Measurements from ENCODE around the gene KMT5C.
A peak's percentile ranks its signal among the peaks of the same experiment; 100 is the strongest.

Gene KMT5C

GRCh38 chr19:55379174-55379573 is 39.5 kb downstream of the KMT5C start:
- H3K9me3 ChIP-seq (ENCODE audit: control insufficient read depth in 2 of 2, low read length in 2 of 2), result no peaks in the 10 kb centered on the region
- no peak overlapping the region for H3K9ac ChIP-seq (ENCODE audit: low read length in 2 of 2)
- H3K36me3 ChIP-seq (ENCODE audit: control insufficient read depth in 2 of 2, insufficient read depth in 2 of 2, low read length in 2 of 2), result no peaks in the 10 kb centered on the region
- no peak overlapping the region for H3K4me3 ChIP-seq (ENCODE audit: low read length in 2 of 2)
- H3K4me1 ChIP-seq (ENCODE audit: control insufficient read depth, insufficient read depth, low read length), result peaks cover 13% of the 10 kb centered on the region
- peaks cover 17 to 29% of the 10 kb centered on the region in 2 donors for H3K27me3 ChIP-seq (ENCODE audit: control insufficient read depth in 1 of 2, insufficient read depth in 2 of 2, low read length in 2 of 2)
- H3K27ac ChIP-seq (ENCODE audit: low read length), result no peak overlapping the region

GRCh38 chr19:55382013-55382412 is 42.3 kb downstream of the KMT5C start:
- Histone ChIP-seq H3K4me1 (ENCODE audit: control insufficient read depth, insufficient read depth, low read length) (peaks cover 32% of the 10 kb centered on the region), H3K9me3 (ENCODE audit: control insufficient read depth in 2 of 2, low read length in 2 of 2) (no peaks in the 10 kb centered on the region), H3K4me3 (ENCODE audit: low read length in 2 of 2) (no peak overlapping the region), H3K27ac (ENCODE audit: low read length) (no peak overlapping the region), H3K9ac (ENCODE audit: low read length in 2 of 2) (no peak overlapping the region), H3K36me3 (ENCODE audit: control insufficient read depth in 2 of 2, insufficient read depth in 2 of 2, low read length in 2 of 2) (peaks cover 0 to 2% of the 10 kb centered on the region in 2 donors), H3K27me3 (ENCODE audit: control insufficient read depth in 1 of 2, insufficient read depth in 2 of 2, low read length in 2 of 2) (peaks cover 4 to 5% of the 10 kb centered on the region in 2 donors)

GRCh38 chr19:55382522-55383054 is 42.9 kb downstream of the KMT5C start:
- Histone ChIP-seq H3K4me1 (ENCODE audit: control insufficient read depth, insufficient read depth, low read length) (peaks cover 38% of the 10 kb centered on the region), H3K9ac (ENCODE audit: low read length in 2 of 2) (no peak overlapping the region), H3K36me3 (ENCODE audit: control insufficient read depth in 2 of 2, insufficient read depth in 2 of 2, low read length in 2 of 2) (peaks cover 4 to 7% of the 10 kb centered on the region in 2 donors), H3K9me3 (ENCODE audit: control insufficient read depth in 2 of 2, low read length in 2 of 2) (no peaks in the 10 kb centered on the region), H3K27ac (ENCODE audit: low read length) (no peak overlapping the region), H3K27me3 (ENCODE audit: control insufficient read depth in 1 of 2, insufficient read depth in 2 of 2, low read length in 2 of 2) (peaks cover under 1 to 4% of the 10 kb centered on the region in 2 donors), H3K4me3 (ENCODE audit: low read length in 2 of 2) (no peak overlapping the region)

- Histone ChIP-seq H3K9ac (ENCODE audit: low read length in 2 of 2) (peak overlapping the region; percentile 68 to 73), H3K36me3 (ENCODE audit: control insufficient read depth in 2 of 2, insufficient read depth in 2 of 2, low read length in 2 of 2) (peaks cover 12 to 16% of the 10 kb centered on the region in 2 donors), H3K4me1 (ENCODE audit: control insufficient read depth, insufficient read depth, low read length) (peaks cover 47% of the 10 kb centered on the region), H3K27me3 (ENCODE audit: control insufficient read depth in 1 of 2, insufficient read depth in 2 of 2, low read length in 2 of 2) (no peaks in the 10 kb centered on the region), H3K27ac (ENCODE audit: low read length) (peak overlapping the region; percentile 46), H3K9me3 (ENCODE audit: control insufficient read depth in 2 of 2, low read length in 2 of 2) (no peaks in the 10 kb centered on the region), H3K4me3 (ENCODE audit: low read length in 2 of 2) (peak overlapping the region in 1 of 2 donors; percentile 99)
Observed at GRCh38 chr19:55383279-55384130, 43.8 kb downstream of the KMT5C start.

GRCh38 chr19:55384131-55384919 is 44.6 kb downstream of the KMT5C start, which contains the start of gene TMEM238:
TMEM238 (minus strand) TSS chr19:55384292; CDS start chr19:55384259, 33 bp downstream.
- H3K4me1 ChIP-seq (ENCODE audit: control insufficient read depth, insufficient read depth, low read length), result peaks cover 53% of the 10 kb centered on the region
- peak within 1 kb of the TSS; percentile 94 for H3K27ac ChIP-seq (ENCODE audit: low read length)
- no peaks in the 10 kb centered on the region for H3K9me3 ChIP-seq (ENCODE audit: control insufficient read depth in 2 of 2, low read length in 2 of 2)

GRCh38 chr19:55384920-55385723 is 45.4 kb downstream of the KMT5C start:
- H3K36me3 ChIP-seq (ENCODE audit: control insufficient read depth in 2 of 2, insufficient read depth in 2 of 2, low read length in 2 of 2), result peaks cover 16 to 27% of the 10 kb centered on the region in 2 donors
- H3K9ac ChIP-seq (ENCODE audit: low read length in 2 of 2), result peak overlapping the region; percentile 94 to 98
- H3K4me1 ChIP-seq (ENCODE audit: control insufficient read depth, insufficient read depth, low read length), result peaks cover 55% of the 10 kb centered on the region
- no peaks in the 10 kb centered on the region for H3K27me3 ChIP-seq (ENCODE audit: control insufficient read depth in 1 of 2, insufficient read depth in 2 of 2, low read length in 2 of 2)
- H3K4me3 ChIP-seq (ENCODE audit: low read length in 2 of 2), result peak overlapping the region; percentile 81 to 99
- peak overlapping the region; percentile 94 for H3K27ac ChIP-seq (ENCODE audit: low read length)
- no peaks in the 10 kb centered on the region for H3K9me3 ChIP-seq (ENCODE audit: control insufficient read depth in 2 of 2, low read length in 2 of 2)

More at GRCh38 chr19:55384131-55384919, 44.6 kb downstream of the KMT5C start, which contains the start of gene TMEM238:
- no peaks in the 10 kb centered on the region for H3K27me3 ChIP-seq (ENCODE audit: control insufficient read depth in 1 of 2, insufficient read depth in 2 of 2, low read length in 2 of 2)
- H3K4me3 ChIP-seq (ENCODE audit: low read length in 2 of 2), result peak within 1 kb of the TSS; percentile 81 to 99
- peaks cover 16 to 21% of the 10 kb centered on the region in 2 donors for H3K36me3 ChIP-seq (ENCODE audit: control insufficient read depth in 2 of 2, insufficient read depth in 2 of 2, low read length in 2 of 2)
- H3K9ac ChIP-seq (ENCODE audit: low read length in 2 of 2), result peak within 1 kb of the TSS; percentile 94 to 98

- H3K27ac ChIP-seq (ENCODE audit: low read length), result peak within 1 kb of the TSS; percentile 94
- H3K36me3 ChIP-seq (ENCODE audit: control insufficient read depth in 2 of 2, insufficient read depth in 2 of 2, low read length in 2 of 2), result peaks cover 16 to 31% of the 10 kb centered on the region in 2 donors
- peaks cover 59% of the 10 kb centered on the region for H3K4me1 ChIP-seq (ENCODE audit: control insufficient read depth, insufficient read depth, low read length)
- no peaks in the 10 kb centered on the region for H3K9me3 ChIP-seq (ENCODE audit: control insufficient read depth in 2 of 2, low read length in 2 of 2)
- H3K4me3 ChIP-seq (ENCODE audit: low read length in 2 of 2), result peak within 1 kb of the TSS; percentile 99
- H3K9ac ChIP-seq (ENCODE audit: low read length in 2 of 2), result peak within 1 kb of the TSS; percentile 96 to 98
- no peaks in the 10 kb centered on the region for H3K27me3 ChIP-seq (ENCODE audit: control insufficient read depth in 1 of 2, insufficient read depth in 2 of 2, low read length in 2 of 2)
Observed at GRCh38 chr19:55385724-55386492, 46.2 kb downstream of the KMT5C start, which contains the start of gene RPL28. RPL28 (plus strand) TSS chr19:55385932; CDS start chr19:55386358, 426 bp downstream.

GRCh38 chr19:55386493-55386971 is 46.9 kb downstream of the KMT5C start:
- Histone ChIP-seq H3K4me3 (ENCODE audit: low read length in 2 of 2) (peak overlapping the region; percentile 99), H3K36me3 (ENCODE audit: control insufficient read depth in 2 of 2, insufficient read depth in 2 of 2, low read length in 2 of 2) (peaks cover 16 to 34% of the 10 kb centered on the region in 2 donors), H3K27ac (ENCODE audit: low read length) (peak overlapping the region; percentile 94), H3K4me1 (ENCODE audit: control insufficient read depth, insufficient read depth, low read length) (peaks cover 64% of the 10 kb centered on the region), H3K9me3 (ENCODE audit: control insufficient read depth in 2 of 2, low read length in 2 of 2) (no peaks in the 10 kb centered on the region), H3K27me3 (ENCODE audit: control insufficient read depth in 1 of 2, insufficient read depth in 2 of 2, low read length in 2 of 2) (no peaks in the 10 kb centered on the region), H3K9ac (ENCODE audit: low read length in 2 of 2) (peak overlapping the region; percentile 96 to 98)

GRCh38 chr19:55387736-55388497 is 48.2 kb downstream of the KMT5C start:
- peaks cover 61% of the 10 kb centered on the region for H3K4me1 ChIP-seq (ENCODE audit: control insufficient read depth, insufficient read depth, low read length)
- H3K27me3 ChIP-seq (ENCODE audit: control insufficient read depth in 1 of 2, insufficient read depth in 2 of 2, low read length in 2 of 2), result no peaks in the 10 kb centered on the region
- peaks cover 16 to 34% of the 10 kb centered on the region in 2 donors for H3K36me3 ChIP-seq (ENCODE audit: control insufficient read depth in 2 of 2, insufficient read depth in 2 of 2, low read length in 2 of 2)
- H3K4me3 ChIP-seq (ENCODE audit: low read length in 2 of 2), result peak overlapping the region; percentile 99
- H3K9ac ChIP-seq (ENCODE audit: low read length in 2 of 2), result peak overlapping the region; percentile 96 to 98
- no peaks in the 10 kb centered on the region for H3K9me3 ChIP-seq (ENCODE audit: control insufficient read depth in 2 of 2, low read length in 2 of 2)
- no peak overlapping the region for H3K27ac ChIP-seq (ENCODE audit: low read length)

All from stomach smooth muscle (tissue), 2 donors.